Endodermal cell (in vitro differentiated cells): ENCODE measurements around the gene SFXN3. TPM values are rescaled to one million over a fixed set of nuclear protein-coding genes. Genes with fewer than 3 reads are reported as not detected.

Experiments
- DNase-seq: peaks from one replicate; pipeline ENCODE4 v3.0.0-alpha.2; 2017
- H3K27ac ChIP-seq: 2 replicates; pipeline ENCODE4 v1.5.1; 2013; ENCODE audit warnings: mild to moderate bottlenecking, low read depth, low read length, moderate library complexity
- H3K27me3 ChIP-seq: 2 replicates; pipeline ENCODE4 v1.6.1; 2013; ENCODE audit warnings: mild to moderate bottlenecking, low read length, moderate library complexity; ENCODE audit not compliant: insufficient read depth, control insufficient read depth, poor library complexity, severe bottlenecking
- H3K36me3 ChIP-seq: 2 replicates; pipeline ENCODE4 v1.7.0; 2013; ENCODE audit warnings: mild to moderate bottlenecking, low read length, moderate library complexity; ENCODE audit not compliant: control insufficient read depth, insufficient read depth
- H3K4me1 ChIP-seq: one replicate; pipeline ENCODE4 v1.7.0; 2013; ENCODE audit warnings: low read length; ENCODE audit not compliant: control insufficient read depth, insufficient read depth
- H3K4me3 ChIP-seq: 2 replicates; pipeline ENCODE4 v1.5.1; 2013; ENCODE audit warnings: mild to moderate bottlenecking, low read length, moderate library complexity
- H3K9ac ChIP-seq: 2 replicates; pipeline ENCODE4 v1.6.1; 2013; ENCODE audit warnings: mild to moderate bottlenecking, low read length, moderate library complexity; ENCODE audit not compliant: poor library complexity, severe bottlenecking; ENCODE audit errors: extremely low read depth
- H3K9me3 ChIP-seq: 2 replicates; pipeline ENCODE4 v1.6.1; 2013; ENCODE audit warnings: mild to moderate bottlenecking, low read length, moderate library complexity; ENCODE audit not compliant: control insufficient read depth
- H3K27ac Mint-ChIP-seq: 2 replicates; pipeline ENCODE4 v1.8.0; 2020; ENCODE audit warnings: mixed read lengths
- H3K27me3 Mint-ChIP-seq: 2 replicates; pipeline ENCODE4 v1.8.0; 2021; ENCODE audit warnings: mild to moderate bottlenecking, mixed read lengths; ENCODE audit not compliant: insufficient read depth
- H3K36me3 Mint-ChIP-seq: 2 replicates; pipeline ENCODE4 v1.8.0; 2020; ENCODE audit warnings: low read depth, mixed read lengths
- H3K4me1 Mint-ChIP-seq: 2 replicates; pipeline ENCODE4 v1.8.0; 2020; ENCODE audit warnings: mixed read lengths
- H3K4me3 Mint-ChIP-seq: 2 replicates; pipeline ENCODE4 v1.8.0; 2020; ENCODE audit warnings: mild to moderate bottlenecking, moderate library complexity, mixed read lengths
- H3K9me3 Mint-ChIP-seq: 2 replicates; pipeline ENCODE4 v1.8.0; 2020; ENCODE audit warnings: mild to moderate bottlenecking, mixed read lengths
- WGBS, 2 experiments: methylation state at CpG; one replicate each; pipeline versions ENCODE4 v1.1.5 to v1.1.7; 2013; ENCODE audit warnings: missing lambda C conversion rate in 2 of 2, mixed read lengths in 1 of 2; ENCODE audit not compliant: insufficient coverage in 1 of 2, insufficient read length in 1 of 2; 5-methylcytosine and 5-hydroxymethylcytosine counted together
- total RNA-seq, 2 donors: library from RNA; stranded (reverse); fragmentation: NEBNext Ultra II Directional in 1 of 2; extraction: Animal tissue kit (Norgen Biotek cat#: 25700) in 1 of 2; gene quantifications; 2 replicates in 1 of 2; 3 replicates in 1 of 2; pipeline ENCODE4 v1.2.1, GENCODE V29; 2021
- TF ChIP-seq, protein P1 (sequence below): fragments of 200-600 bp; sonication (generic); conservative IDR thresholded peaks from 2 replicates; pipeline ENCODE4 v1.5.0; 2021; ENCODE audit warnings: antibody characterized with exemption, mild to moderate bottlenecking

Gene SFXN3
- total RNA-seq, 2 donors from 2014 or later: 1.8 to 2.1 TPM

DNA sequence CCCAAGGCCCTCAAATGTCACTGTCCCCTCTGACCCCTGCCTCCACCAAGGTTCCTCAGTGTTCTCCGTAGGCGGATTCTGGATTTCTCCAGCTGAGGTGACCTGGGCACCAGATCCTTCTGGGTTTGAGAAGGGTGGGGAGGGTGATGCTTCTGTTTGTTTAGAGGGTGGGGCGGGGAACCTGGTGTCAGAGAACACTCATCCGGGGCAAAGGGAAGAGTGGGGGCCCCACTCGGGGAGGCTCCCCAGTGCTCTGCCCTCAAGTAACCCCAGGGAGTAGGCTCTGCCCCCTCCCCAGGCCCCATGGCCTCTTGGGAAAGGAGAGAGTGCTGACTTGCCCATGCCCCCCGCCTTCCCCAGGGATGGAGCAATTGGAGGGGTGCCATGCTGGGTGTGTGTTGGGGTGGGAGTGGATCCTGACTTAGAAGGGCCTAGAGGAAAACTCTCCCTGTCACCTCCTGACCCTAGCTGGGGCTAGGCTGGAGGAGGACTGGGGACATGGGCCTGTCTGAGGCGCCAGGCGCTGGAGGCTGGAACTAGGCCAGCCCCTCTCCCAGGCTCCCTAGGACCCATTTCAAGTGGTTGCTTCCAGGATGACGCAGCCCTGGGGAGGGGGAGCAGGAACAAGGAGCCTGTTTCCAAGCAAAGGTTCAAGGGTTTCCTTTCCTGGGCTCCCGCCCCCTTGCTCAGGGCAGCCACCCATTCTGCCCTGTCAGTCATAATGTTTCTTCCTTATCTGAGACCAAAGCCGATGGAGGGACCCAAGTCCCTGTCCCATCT, 58.7 kb downstream of the SFXN3 start:
- Mint-ChIP-seq H3K9me3 (no peaks in the 10 kb centered on the region), H3K36me3 (no peaks in the 10 kb centered on the region), H3K4me1 (peaks cover 5% of the 10 kb centered on the region), H3K27me3 (peaks cover 58% of the 10 kb centered on the region), H3K4me3 (no peak overlapping the region), H3K27ac (no peak overlapping the region)
- DNase-seq: no peak
- no peak overlapping the region for H3K9ac ChIP-seq
- 80 to 87% methylated on average over 1 to 11 of the region's 11 CpGs for WGBS, 2 experiments
- H3K9me3 ChIP-seq: no peaks in the 10 kb centered on the region
- H3K27me3 ChIP-seq: peaks cover 59% of the 10 kb centered on the region
- H3K4me1 ChIP-seq: peaks cover 2% of the 10 kb centered on the region
- no peak overlapping the region for H3K27ac ChIP-seq
- H3K4me3 ChIP-seq: no peak overlapping the region
- TF ChIP-seq, protein P1, sequence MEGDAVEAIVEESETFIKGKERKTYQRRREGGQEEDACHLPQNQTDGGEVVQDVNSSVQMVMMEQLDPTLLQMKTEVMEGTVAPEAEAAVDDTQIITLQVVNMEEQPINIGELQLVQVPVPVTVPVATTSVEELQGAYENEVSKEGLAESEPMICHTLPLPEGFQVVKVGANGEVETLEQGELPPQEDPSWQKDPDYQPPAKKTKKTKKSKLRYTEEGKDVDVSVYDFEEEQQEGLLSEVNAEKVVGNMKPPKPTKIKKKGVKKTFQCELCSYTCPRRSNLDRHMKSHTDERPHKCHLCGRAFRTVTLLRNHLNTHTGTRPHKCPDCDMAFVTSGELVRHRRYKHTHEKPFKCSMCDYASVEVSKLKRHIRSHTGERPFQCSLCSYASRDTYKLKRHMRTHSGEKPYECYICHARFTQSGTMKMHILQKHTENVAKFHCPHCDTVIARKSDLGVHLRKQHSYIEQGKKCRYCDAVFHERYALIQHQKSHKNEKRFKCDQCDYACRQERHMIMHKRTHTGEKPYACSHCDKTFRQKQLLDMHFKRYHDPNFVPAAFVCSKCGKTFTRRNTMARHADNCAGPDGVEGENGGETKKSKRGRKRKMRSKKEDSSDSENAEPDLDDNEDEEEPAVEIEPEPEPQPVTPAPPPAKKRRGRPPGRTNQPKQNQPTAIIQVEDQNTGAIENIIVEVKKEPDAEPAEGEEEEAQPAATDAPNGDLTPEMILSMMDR: no peak
- H3K36me3 ChIP-seq: no peaks in the 10 kb centered on the region

DNA sequence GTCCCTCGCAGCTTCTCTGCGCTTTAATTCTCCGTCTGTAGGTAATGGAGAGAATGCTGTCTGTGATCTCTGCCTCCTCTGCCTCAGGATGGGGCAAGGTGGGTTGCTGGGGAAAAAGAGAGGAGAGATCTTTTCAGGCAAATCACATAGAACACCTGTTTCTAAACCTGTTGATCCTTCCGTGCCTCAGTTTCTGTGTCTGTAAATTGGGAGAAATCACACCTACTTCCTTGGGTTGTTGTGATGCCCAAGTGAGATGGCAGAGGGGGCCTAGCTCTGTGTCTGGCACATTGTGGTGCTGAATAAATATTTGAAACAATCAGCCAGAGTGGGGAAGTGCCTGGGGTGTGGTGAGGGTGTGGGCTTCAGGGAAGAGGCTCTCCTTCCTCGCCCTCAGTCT, 59.6 kb downstream of the SFXN3 start:
- DNase-seq: no peak
- Mint-ChIP-seq H3K27ac (no peak overlapping the region), H3K9me3 (no peaks in the 10 kb centered on the region), H3K36me3 (no peaks in the 10 kb centered on the region), H3K27me3 (peaks cover 50% of the 10 kb centered on the region), H3K4me1 (peaks cover 5% of the 10 kb centered on the region), H3K4me3 (no peak overlapping the region)
- TF ChIP-seq, protein P1: no peak
- Histone ChIP-seq H3K27ac (no peak overlapping the region), H3K9ac (no peak overlapping the region), H3K4me3 (no peak overlapping the region), H3K36me3 (no peaks in the 10 kb centered on the region), H3K4me1 (peaks cover 2% of the 10 kb centered on the region), H3K9me3 (no peaks in the 10 kb centered on the region), H3K27me3 (peaks cover 51% of the 10 kb centered on the region)
- 83 to 96% methylated on average over 1 to 4 of the region's 5 CpGs for WGBS, 2 experiments

Other genes starting within 250 kb of the SFXN3 start
- gene SLF2, start 118.3 kb upstream of the SFXN3 start, total RNA-seq: 10 to 100 TPM; 31.5 to 38.9 TPM
- gene SEMA4G, start 61.7 kb upstream of the SFXN3 start, total RNA-seq: 10 to 100 TPM; 20.1 to 36.6 TPM
- gene MRPL43, start 43.7 kb upstream of the SFXN3 start, total RNA-seq: 10 to 100 TPM; 68.9 to 72.8 TPM
- 10 to 100 TPM; 11.2 to 15.1 TPM for gene TWNK, start 43.7 kb upstream of the SFXN3 start, total RNA-seq
- 10 to 100 TPM; 76.8 to 85.9 TPM for gene LZTS2, start 31.4 kb upstream of the SFXN3 start, total RNA-seq
- gene PDZD7, start 105 bp upstream of the SFXN3 start, total RNA-seq: 1 to 10 TPM in 1 of 2 donors, under 1 TPM in 1; 0.49 to 1.1 TPM
- 10 to 100 TPM in 1 of 2 donors, 1 to 10 TPM in 1; 5.2 to 10.0 TPM for gene KAZALD1, start 30.8 kb downstream of the SFXN3 start, total RNA-seq
- gene TLX1, start 100.1 kb downstream of the SFXN3 start, total RNA-seq: not detected
- not detected for gene LBX1, start 198.2 kb downstream of the SFXN3 start, total RNA-seq